ENCODE measurements around the gene KCNK15. TPM values are rescaled to one million over a fixed set of nuclear protein-coding genes. Genes with fewer than 3 reads are reported as not detected.

KCNK15 gene
- total and polyA plus RNA-seq, 3 experiments from 2014 or later, result 0.09 to 0.15 TPM; not detected in 1

DNA sequence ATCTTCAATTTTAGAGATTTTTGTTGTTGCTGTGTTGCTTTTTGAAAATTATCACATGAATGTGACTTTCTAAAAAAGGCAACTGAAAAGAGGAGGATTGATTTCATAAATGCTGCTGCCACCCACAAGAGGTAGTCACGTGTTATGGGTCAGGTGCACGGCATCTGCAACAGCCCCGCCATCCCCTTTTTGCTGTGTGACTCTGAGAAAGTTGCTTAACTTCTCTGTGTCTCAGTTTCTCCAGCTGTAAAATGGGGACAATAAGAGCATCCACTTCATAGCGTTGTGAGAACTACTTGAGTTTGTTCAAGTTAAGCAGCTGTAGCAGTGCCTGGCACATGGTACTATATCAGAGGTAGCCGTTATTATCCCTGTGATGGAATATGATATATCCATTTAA lies 19.8 kb upstream of the KCNK15 start:
- Mint-ChIP-seq H3K27me3 (peaks cover 2 to 6% of the 10 kb centered on the region in 2 donors), H3K27ac (no peak overlapping the region), H3K4me1 (no peaks in the 10 kb centered on the region), H3K9me3 (no peaks in the 10 kb centered on the region), H3K36me3 (no peaks in the 10 kb centered on the region), H3K4me3 (no peak overlapping the region)
- no peaks in the 10 kb centered on the region for H3K9me3 ChIP-seq (ENCODE audit: low read length)
- ChIA-PET CTCF (no interaction called here), POLR2A (no interaction called here)
- no peak overlapping the region for H3K27ac ChIP-seq (ENCODE audit: low read depth, low read length)
- H3K4me1 ChIP-seq (ENCODE audit: insufficient read depth, low read length), result no peaks in the 10 kb centered on the region
- H3K27me3 ChIP-seq (ENCODE audit: insufficient read depth, low read length, poor library complexity, severe bottlenecking), result no peaks in the 10 kb centered on the region
- H3K36me3 ChIP-seq (ENCODE audit: insufficient read depth, low read length), result no peaks in the 10 kb centered on the region
- no peak for DNase-seq
- H3K4me3 ChIP-seq (ENCODE audit: low read length), result no peak overlapping the region

DNA sequence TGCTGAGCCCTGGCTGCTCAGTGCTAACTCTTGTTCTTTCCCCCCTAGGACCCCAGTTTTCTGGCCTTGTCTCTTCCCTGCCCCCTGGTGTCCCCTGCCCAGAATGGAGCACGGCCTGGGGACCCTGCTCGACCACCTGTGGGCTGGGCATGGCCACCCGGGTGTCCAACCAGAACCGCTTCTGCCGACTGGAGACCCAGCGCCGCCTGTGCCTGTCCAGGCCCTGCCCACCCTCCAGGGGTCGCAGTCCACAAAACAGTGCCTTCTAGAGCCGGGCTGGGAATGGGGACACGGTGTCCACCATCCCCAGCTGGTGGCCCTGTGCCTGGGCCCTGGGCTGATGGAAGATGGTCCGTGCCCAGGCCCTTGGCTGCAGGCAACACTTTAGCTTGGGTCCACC lies 18.6 kb upstream of the KCNK15 start:
- ChIA-PET POLR2A (no interaction called here), CTCF (no interaction called here)
- Histone ChIP-seq H3K27me3 (ENCODE audit: insufficient read depth, low read length, poor library complexity, severe bottlenecking) (no peaks in the 10 kb centered on the region), H3K36me3 (ENCODE audit: insufficient read depth, low read length) (no peaks in the 10 kb centered on the region), H3K4me3 (ENCODE audit: low read length) (no peak overlapping the region), H3K4me1 (ENCODE audit: insufficient read depth, low read length) (no peaks in the 10 kb centered on the region), H3K9me3 (ENCODE audit: low read length) (no peaks in the 10 kb centered on the region), H3K27ac (ENCODE audit: low read depth, low read length) (no peak overlapping the region)
- no peaks in the 10 kb centered on the region for H3K4me1 Mint-ChIP-seq
- no peak overlapping the region for H3K27ac Mint-ChIP-seq
- peaks cover 2 to 6% of the 10 kb centered on the region in 2 donors for H3K27me3 Mint-ChIP-seq
- DNase-seq, result no peak
- H3K4me3 Mint-ChIP-seq, result no peak overlapping the region
- no peaks in the 10 kb centered on the region for H3K9me3 Mint-ChIP-seq
- H3K36me3 Mint-ChIP-seq, result no peaks in the 10 kb centered on the region

DNA sequence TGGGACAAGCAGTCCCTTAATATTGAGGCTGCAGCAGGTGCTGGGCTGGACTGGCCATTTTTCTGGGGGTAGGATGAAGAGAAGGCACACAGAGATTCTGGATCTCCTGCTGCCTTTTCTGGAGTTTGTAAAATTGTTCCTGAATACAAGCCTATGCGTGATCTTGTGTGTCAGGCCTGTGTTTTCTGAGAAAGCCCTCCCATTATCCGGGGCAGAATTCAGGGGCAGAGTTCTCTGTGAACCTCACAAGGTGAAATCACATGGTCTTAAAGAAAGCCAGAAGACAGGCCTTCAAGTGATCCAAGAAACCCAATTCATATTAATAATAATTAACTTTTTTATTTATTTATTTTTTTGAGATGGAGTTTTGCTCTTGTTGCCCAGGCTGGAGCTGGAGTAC lies 18.0 kb upstream of the KCNK15 start:
- no peak overlapping the region for H3K4me3 ChIP-seq (ENCODE audit: low read length)
- POLR2A ChIA-PET, result interaction anchor here (0.6 kb wide), 1 partner anchor 514 kb away, joined by 3 read pairs; no protein-coding TSS in a partner anchor
- H3K4me3 Mint-ChIP-seq, result no peak overlapping the region

DNA sequence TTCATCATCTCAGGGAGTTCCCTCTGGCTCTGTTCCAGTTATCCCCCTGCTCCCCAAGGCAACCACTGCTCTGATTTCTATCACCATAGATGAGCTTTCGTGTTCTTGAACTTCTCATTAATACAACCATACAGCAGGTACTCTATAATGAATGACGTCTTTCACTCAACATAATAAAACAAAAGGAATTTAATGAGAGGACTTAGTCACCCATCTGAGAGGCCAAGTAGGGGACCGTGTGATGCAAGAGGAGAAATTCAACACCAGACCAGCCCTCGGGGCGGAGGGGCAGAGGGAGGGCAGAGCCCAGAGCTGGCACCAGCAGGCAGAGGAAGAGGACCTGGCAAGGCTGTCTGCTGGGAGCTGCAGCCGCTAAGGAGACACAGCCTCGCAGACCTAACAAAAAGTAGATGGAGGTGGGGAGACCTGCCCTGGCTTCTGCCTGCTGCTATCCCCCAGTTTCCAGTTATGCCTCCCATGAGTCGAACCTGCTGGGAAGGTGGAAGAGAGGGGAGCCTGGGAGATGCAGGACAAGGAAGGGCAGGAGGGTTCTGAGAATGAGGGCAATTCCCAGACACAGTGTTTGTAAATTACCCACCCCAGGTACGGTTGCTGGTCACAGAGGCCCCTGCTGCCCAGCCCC lies 16.7 kb upstream of the KCNK15 start:
- Mint-ChIP-seq H3K4me1 (peaks cover 0 to 2% (median 0%) of the 10 kb centered on the region in 3 donors), H3K9me3 (no peaks in the 10 kb centered on the region), H3K4me3 (no peak overlapping the region), H3K27me3 (peaks cover 0 to 6% of the 10 kb centered on the region in 2 donors), H3K27ac (no peak overlapping the region), H3K36me3 (no peaks in the 10 kb centered on the region)
- no peaks in the 10 kb centered on the region for H3K27me3 ChIP-seq (ENCODE audit: insufficient read depth, low read length, poor library complexity, severe bottlenecking)
- no peak overlapping the region for H3K4me3 ChIP-seq (ENCODE audit: low read length)
- H3K27ac ChIP-seq (ENCODE audit: low read depth, low read length), result no peak overlapping the region
- ChIA-PET CTCF (no interaction called here), POLR2A (no interaction called here)
- H3K36me3 ChIP-seq (ENCODE audit: insufficient read depth, low read length), result no peaks in the 10 kb centered on the region
- no peaks in the 10 kb centered on the region for H3K9me3 ChIP-seq (ENCODE audit: low read length)
- no peaks in the 10 kb centered on the region for H3K4me1 ChIP-seq (ENCODE audit: insufficient read depth, low read length)
- no peak for DNase-seq

More for the DNA sequence above, 18.0 kb upstream of the KCNK15 start:
- Histone ChIP-seq H3K4me1 (ENCODE audit: insufficient read depth, low read length) (no peaks in the 10 kb centered on the region), H3K27ac (ENCODE audit: low read depth, low read length) (no peak overlapping the region), H3K9me3 (ENCODE audit: low read length) (no peaks in the 10 kb centered on the region), H3K36me3 (ENCODE audit: insufficient read depth, low read length) (no peaks in the 10 kb centered on the region), H3K27me3 (ENCODE audit: insufficient read depth, low read length, poor library complexity, severe bottlenecking) (no peaks in the 10 kb centered on the region)
- DNase-seq, result no peak
- Mint-ChIP-seq H3K27ac (no peak overlapping the region), H3K36me3 (no peaks in the 10 kb centered on the region), H3K27me3 (peaks cover 2 to 6% of the 10 kb centered on the region in 2 donors), H3K4me1 (no peaks in the 10 kb centered on the region), H3K9me3 (no peaks in the 10 kb centered on the region)
- CTCF ChIA-PET, result no interaction called here

DNA sequence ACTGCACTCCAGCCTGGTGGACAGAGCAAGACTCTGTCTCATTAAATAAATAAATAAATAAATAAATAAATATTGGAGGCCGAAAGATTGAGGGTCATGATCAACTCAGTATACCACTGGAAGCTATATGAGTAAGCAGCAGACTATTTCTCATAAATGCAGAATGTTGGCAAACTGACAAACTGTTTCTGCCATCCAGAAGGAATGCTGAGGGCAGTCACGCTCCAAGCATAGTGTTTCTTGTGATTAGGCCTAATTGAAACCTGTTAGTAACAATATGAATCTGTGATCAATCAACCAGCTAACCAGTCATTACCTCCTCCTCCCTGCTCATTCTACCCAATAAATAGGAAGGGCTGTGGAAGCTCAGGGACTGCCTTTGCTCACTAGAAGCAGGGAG lies 15.2 kb upstream of the KCNK15 start:
- POLR2A ChIA-PET, result no interaction called here
- Histone ChIP-seq H3K27me3 (ENCODE audit: insufficient read depth, low read length, poor library complexity, severe bottlenecking) (no peaks in the 10 kb centered on the region), H3K27ac (ENCODE audit: low read depth, low read length) (no peak overlapping the region), H3K9me3 (ENCODE audit: low read length) (no peaks in the 10 kb centered on the region), H3K4me3 (ENCODE audit: low read length) (no peak overlapping the region), H3K36me3 (ENCODE audit: insufficient read depth, low read length) (no peaks in the 10 kb centered on the region), H3K4me1 (ENCODE audit: insufficient read depth, low read length) (no peaks in the 10 kb centered on the region)
- no peak overlapping the region for H3K27ac Mint-ChIP-seq
- DNase-seq, result no peak
- H3K36me3 Mint-ChIP-seq, result no peaks in the 10 kb centered on the region
- no peak overlapping the region for H3K4me3 Mint-ChIP-seq
- no peaks in the 10 kb centered on the region for H3K9me3 Mint-ChIP-seq
- CTCF ChIA-PET, result no interaction called here
- H3K27me3 Mint-ChIP-seq, result peaks cover 3 to 6% of the 10 kb centered on the region in 2 donors
- peaks cover 0 to 2% (median 0%) of the 10 kb centered on the region in 3 donors for H3K4me1 Mint-ChIP-seq

DNA sequence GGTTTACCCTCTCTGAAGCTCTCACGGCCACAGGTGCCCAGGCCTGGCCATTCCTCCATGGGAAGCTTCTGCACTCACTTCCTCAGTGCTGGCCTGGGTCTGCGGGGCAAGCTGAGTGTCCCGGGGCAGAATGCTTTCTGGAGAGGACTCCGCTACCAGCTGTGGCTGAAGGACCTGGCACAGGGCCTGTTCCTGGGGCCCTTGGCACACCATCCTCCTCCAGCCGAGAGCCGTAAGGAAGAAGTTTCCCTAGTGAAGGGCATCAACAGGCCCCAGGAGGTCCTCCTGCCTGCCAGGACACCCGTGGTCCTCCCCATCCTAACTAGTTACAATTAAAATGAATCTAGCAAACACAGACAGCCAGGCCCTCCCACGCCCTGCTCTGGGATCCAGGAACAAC lies 14.0 kb upstream of the KCNK15 start:
- no peaks in the 10 kb centered on the region for H3K9me3 ChIP-seq (ENCODE audit: low read length)
- Mint-ChIP-seq H3K36me3 (no peaks in the 10 kb centered on the region), H3K27ac (no peak overlapping the region), H3K4me3 (no peak overlapping the region), H3K4me1 (peaks cover 5 to 8% (median 8%) of the 10 kb centered on the region in 3 donors), H3K27me3 (peaks cover 3 to 4% of the 10 kb centered on the region in 2 donors), H3K9me3 (no peaks in the 10 kb centered on the region)
- ChIA-PET CTCF (interaction anchor here (0.6 to 2.1 kb wide), 3 partner anchors 8 to 346 kb away, joined by 3 to 8 read pairs (median 3); no protein-coding TSS in a partner anchor), POLR2A (no interaction called here)
- H3K27me3 ChIP-seq (ENCODE audit: insufficient read depth, low read length, poor library complexity, severe bottlenecking), result no peaks in the 10 kb centered on the region
- no peak for DNase-seq
- H3K36me3 ChIP-seq (ENCODE audit: insufficient read depth, low read length), result no peaks in the 10 kb centered on the region
- H3K4me1 ChIP-seq (ENCODE audit: insufficient read depth, low read length), result peaks cover 4% of the 10 kb centered on the region
- no peak overlapping the region for H3K4me3 ChIP-seq (ENCODE audit: low read length)
- H3K27ac ChIP-seq (ENCODE audit: low read depth, low read length), result no peak overlapping the region

DNA sequence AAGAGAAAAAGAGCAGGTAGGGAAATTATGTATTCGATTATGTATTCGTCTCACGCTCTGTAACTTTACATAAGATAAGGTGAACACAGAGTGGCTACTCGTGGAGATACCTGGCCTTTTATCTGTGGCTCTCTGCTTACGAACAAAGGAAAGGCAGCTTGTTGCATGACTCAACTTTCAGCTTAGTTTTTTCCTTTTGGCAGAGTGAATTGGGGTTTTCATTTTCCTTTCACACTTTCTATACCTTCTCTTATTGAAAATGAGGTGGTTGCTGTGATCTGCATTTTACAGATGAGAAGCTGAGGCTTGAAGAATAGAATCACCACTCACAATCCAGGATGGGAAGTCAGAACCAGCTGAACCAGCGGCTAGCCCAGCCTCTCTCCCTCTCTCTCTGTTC lies 13.3 kb upstream of the KCNK15 start:
- Histone ChIP-seq H3K4me1 (ENCODE audit: insufficient read depth, low read length) (peaks cover 8% of the 10 kb centered on the region), H3K9me3 (ENCODE audit: low read length) (no peaks in the 10 kb centered on the region), H3K4me3 (ENCODE audit: low read length) (no peak overlapping the region), H3K36me3 (ENCODE audit: insufficient read depth, low read length) (no peaks in the 10 kb centered on the region), H3K27ac (ENCODE audit: low read depth, low read length) (no peak overlapping the region), H3K27me3 (ENCODE audit: insufficient read depth, low read length, poor library complexity, severe bottlenecking) (no peaks in the 10 kb centered on the region)
- DNase-seq, result no peak
- ChIA-PET CTCF (interaction anchor here (1.5 to 2.1 kb wide), 2 partner anchors 8 to 48 kb away, joined by 8 to 11 read pairs; no protein-coding TSS in a partner anchor), POLR2A (no interaction called here)
- Mint-ChIP-seq H3K36me3 (peaks cover 0 to 2% (median 0%) of the 10 kb centered on the region in 3 donors), H3K27me3 (peaks cover 3 to 4% of the 10 kb centered on the region in 2 donors), H3K4me3 (no peak overlapping the region), H3K9me3 (no peaks in the 10 kb centered on the region), H3K27ac (no peak overlapping the region), H3K4me1 (peaks cover 7 to 11% (median 10%) of the 10 kb centered on the region in 3 donors)

DNA sequence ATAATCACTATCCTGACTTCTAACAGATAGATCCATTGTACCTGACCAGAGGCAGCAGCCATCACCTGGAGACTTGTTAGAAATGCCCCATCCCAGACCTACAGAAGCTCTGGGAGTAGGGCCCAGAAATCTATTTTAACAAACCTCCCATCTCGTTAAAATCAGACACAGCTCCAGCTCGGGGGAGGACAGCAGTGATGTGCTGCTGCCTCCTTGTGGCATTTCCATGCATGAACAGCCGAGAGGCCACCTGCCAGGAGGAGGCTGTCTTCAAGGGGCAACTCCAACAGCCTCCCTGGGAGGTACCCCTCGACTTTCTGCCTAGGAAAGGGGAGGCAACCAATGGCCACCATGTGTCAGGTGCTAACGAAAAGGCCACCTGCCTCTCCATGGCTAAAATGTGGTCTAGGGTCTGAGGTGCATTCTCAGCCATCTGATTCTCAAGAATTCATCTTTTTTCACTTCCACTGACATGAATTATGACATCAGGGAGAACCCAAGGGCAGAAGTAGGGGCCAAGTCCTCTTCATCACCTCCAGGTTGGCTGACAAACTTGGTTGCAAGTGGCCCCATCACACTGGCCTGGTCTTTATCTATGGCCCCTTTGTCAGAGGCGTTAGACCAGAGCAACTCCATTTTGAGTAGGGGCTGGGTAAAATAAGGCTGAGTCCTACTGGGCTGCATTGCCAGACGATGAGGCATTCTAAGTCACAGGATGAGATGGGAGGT lies 12.2 kb upstream of the KCNK15 start:
- ChIA-PET POLR2A (no interaction called here), CTCF (interaction anchor here (1.0 to 2.1 kb wide), 3 partner anchors 10 to 347 kb away, joined by 3 to 11 read pairs (median 8); no protein-coding TSS in a partner anchor)
- peak; percentile 20 to 66 (median 33) for DNase-seq
- Mint-ChIP-seq H3K4me1 (peaks cover 7 to 11% (median 11%) of the 10 kb centered on the region in 3 donors), H3K27me3 (peaks cover 0 to 3% of the 10 kb centered on the region in 2 donors), H3K9me3 (no peaks in the 10 kb centered on the region), H3K27ac (no peak overlapping the region), H3K4me3 (no peak overlapping the region), H3K36me3 (peaks cover 0 to 5% (median 0%) of the 10 kb centered on the region in 3 donors)
- no peak overlapping the region for H3K27ac ChIP-seq (ENCODE audit: low read depth, low read length)
- no peaks in the 10 kb centered on the region for H3K36me3 ChIP-seq (ENCODE audit: insufficient read depth, low read length)
- H3K27me3 ChIP-seq (ENCODE audit: insufficient read depth, low read length, poor library complexity, severe bottlenecking), result no peaks in the 10 kb centered on the region
- H3K9me3 ChIP-seq (ENCODE audit: low read length), result no peaks in the 10 kb centered on the region
- H3K4me1 ChIP-seq (ENCODE audit: insufficient read depth, low read length), result peaks cover 8% of the 10 kb centered on the region
- no peak overlapping the region for H3K4me3 ChIP-seq (ENCODE audit: low read length)
